UCSD-AML1 (cell line): Measurements from ENCODE around the gene WFIKKN1.

Source experiments
- DNase-seq: peaks from one replicate; lab custom pipeline; 2025; ENCODE audit not compliant: unreplicated experiment; lab: John Stamatoyannopoulos, UW

WFIKKN1 gene

DNA sequence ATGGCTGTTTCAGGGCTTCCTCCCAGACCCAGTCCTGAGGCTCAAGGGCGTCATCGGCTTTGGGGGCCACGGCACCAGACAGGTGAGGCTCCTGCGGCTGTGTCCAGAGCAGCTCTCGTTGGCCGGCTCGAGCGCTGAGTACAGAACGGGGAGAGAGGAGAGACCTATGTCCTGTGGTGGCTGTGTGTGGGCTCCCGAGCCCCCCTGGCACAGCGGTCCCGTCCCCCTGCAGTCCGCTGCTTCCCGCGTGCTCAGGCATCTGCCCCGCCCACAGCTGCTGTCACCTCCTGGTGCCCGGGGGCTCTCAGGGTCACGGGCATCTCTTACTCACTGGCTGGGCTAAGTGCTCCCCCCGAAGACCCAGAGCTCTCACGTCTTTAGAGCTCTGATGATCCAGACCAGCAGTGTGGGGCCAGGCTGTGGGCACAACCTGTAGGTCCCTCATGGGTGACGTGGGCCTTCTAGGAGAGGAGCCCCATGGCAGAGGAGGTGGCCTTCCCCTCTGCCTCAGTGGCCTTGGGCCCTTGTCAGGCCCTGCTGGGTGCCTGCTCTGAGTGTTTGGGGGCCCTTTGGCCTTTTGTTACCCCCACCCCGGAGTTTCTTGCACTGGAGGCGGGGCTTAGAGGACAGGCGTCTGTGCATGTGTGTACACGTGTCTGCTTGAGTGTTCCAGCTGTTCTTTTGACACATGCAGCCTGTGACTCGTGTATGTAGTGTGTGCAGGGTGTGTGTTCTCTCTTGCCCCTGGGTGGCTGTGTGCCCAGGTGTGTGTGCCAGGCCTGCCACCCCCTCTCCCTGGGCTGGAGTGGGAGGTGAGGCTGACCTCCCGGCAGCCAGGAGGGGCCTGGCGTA, 21.9 kb downstream of the WFIKKN1 start:
- no peak for DNase-seq

DNA sequence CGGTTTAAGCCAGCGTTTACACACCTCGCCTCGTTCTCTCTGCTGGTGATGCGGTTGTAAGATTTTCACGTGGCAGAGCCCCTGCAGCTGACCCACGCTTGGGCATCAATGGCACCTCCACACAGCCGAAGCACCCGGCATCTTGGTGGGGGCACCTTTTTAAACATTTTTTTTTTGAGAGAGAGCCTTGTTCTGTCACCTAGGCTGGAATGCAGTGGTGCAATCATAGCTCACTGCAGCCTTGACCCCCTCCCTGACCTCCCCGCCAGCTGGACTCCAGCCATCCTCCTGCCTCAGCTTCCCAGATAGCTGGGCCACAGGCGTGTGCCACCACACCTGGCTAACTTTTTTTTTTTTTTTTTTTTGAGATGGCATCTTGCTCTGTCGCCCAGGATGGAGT, 23.2 kb downstream of the WFIKKN1 start:
- DNase-seq = no peak

DNA sequence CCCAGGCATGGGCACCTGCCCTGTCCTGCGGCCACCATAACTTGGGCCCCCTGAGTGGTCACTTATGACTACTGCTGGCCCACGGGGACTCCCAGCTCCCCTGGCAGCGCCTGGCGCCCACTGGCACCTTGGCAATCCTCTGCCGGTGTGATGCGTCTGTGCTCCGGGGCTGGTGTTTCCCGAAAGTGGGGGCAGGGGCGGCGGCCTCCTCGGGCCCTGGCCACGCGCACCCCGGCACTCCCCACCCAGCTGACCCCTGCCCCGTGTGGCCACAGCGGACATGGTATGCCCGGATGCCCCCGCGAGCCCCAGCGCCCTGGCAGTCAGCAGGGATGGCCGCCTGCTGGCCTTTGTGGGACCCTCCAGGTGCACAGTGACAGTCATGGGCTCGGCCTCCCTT, 26.7 kb downstream of the WFIKKN1 start:
- no peak for DNase-seq

DNA sequence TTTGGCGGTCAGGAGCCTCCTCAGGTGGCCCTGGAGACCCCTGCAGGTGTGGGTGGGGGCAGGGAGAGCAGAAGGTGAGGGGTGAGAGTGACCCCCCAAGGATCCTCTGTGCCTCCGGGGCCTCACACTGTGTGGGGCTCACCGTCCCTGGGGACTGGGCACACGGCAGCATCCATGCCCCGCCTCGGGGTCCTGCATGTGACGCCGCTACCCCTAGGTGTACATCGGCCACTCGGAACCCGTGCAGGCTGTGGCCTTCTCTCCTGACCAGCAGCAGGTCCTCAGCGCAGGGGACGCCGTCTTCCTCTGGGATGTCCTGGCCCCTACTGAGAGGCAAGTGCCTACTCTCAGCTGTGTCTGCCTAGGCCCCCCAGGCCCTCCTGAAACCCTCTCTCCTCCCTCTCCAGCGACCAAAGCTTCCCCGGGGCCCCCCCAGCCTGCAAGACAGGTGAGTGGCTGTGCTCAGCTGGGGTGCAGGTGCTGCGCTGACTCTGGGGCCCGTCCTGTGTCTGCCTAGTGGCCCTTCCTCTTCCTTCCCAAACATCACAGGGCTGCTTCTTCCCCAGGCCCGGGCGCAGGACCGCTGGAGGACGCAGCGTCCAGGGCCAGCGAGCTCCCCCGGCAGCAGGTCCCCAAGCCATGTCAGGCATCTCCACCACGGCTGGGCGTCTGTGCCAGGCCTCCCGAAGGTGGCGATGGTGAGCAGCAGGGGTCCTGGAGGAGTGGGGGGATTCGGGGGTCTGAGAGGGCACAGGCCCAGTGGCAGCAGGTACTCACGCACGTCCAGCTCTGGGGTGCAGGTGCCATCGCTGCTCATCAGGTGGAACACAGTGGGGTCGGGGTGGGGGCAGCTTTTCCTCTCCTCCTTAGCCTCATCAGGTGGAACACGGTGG, 28.1 kb downstream of the WFIKKN1 start:
- DNase-seq = no peak

DNA sequence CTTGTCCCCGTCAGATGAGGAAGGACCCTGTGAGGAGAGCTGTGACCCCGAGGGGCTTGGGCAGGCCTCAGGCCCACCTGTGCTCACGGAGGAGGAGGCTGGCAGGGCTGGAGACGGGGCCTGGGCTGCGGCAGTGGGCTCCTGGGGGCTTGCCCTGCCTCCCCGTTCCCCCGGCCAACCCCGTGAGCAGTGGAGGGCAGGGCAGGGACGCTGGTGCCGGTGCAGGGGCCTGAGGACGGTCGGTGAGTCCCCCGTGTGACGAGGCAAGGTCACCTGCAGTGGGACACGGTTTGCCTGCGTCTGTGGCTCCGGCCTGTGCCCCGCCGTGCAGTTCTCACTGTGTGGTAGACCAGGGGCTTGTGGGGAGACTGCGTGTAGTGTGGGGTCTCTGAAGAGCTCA, 28.8 kb downstream of the WFIKKN1 start:
- DNase-seq = no peak

DNA sequence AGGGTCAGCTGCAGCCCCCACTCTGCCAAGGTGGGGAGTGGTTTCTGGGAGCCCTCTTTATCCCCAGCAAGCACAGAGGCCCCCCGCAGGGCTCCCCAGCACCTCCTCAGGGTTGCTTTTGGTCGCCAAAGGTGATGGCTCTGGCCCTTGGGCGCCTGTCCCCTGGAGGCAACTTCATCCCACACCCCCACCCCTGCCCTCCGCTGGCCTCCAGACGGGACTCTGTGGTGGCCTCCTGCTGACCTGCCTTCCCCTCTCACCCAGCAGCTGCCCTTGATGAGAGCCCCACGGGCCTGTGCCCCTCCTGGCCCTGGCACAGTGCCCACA, 29.3 kb downstream of the WFIKKN1 start:
- DNase-seq = no peak

DNA sequence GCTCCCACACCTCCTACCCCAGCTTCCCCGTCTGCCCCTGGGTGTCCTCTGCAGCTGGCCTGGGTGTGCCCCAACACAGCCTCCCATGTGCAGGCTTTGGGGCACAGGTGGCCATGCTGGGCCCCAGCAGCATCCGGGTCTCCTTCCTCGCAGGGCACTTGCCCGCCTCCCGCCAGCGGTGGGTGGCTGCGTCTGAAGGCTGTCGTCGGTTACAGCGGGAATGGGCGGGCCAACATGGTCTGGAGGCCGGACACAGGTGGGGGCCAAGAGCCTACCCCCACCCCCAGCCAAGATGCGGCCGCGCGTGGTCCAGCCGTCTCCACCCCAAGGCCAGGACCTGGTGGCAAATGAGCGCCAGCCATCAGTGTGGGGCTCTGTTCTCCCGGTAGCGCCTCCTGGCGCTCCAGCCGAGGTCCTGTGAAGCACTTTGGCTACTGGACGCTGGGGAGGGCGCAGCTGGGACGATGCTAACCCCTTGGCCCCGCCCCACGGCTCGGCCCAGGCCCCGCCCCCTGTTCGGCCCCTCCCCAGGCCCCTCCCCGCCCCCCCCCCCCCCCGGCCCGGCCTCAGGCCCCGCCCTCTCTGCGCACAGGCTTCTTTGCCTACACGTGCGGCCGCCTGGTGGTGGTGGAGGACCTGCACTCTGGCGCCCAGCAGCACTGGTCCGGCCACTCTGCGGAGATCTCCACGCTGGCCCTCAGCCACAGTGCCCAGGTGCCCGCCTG, 29.8 kb downstream of the WFIKKN1 start:
- peak; percentile 35 for DNase-seq

DNA sequence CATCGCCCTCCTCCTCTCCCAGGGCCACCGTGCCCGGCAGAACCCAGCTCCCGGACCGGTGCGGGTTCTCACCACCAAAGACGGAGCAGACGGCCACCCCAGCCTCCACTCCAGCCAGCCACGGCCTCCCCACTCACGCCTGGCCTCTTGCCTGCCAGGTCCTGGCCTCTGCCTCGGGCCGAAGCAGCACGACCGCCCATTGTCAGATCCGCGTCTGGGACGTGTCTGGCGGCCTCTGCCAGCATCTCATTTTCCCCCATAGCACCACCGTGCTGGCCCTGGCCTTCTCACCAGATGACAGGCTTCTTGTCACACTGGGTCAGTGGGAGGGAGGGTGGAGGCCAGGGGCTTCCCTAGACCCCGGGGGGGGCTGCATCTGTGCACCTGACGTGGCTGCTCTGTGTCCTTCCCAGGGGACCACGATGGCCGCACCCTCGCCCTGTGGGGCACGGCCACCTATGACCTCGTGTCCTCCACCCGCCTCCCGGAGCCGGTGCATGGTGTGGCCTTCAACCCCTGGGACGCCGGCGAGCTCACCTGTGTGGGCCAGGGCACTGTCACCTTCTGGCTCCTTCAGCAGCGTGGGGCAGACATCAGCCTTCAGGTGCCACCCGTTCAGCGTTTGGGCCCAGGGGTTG, 30.5 kb downstream of the WFIKKN1 start:
- DNase-seq = no peak

DNA sequence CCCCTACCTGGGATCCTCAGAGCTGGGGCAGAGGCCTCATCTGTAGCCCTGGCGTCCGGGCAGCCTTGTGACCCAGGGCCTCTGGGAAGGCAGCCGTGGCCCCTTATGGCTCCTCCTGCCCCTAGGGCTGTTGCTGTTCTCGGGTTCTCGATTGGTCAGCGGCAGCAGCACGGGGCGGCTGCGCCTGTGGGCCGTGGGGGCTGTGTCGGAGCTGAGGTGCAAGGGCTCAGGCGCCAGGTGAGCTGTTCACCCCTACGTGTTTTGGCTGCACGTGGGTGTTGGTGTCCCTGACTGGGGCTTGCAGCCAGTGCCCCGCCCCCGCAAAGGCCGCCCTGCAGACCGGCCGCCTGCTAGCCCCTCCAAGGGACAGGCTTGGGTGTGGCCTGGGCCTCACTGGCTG, 31.3 kb downstream of the WFIKKN1 start:
- DNase-seq = no peak

DNA sequence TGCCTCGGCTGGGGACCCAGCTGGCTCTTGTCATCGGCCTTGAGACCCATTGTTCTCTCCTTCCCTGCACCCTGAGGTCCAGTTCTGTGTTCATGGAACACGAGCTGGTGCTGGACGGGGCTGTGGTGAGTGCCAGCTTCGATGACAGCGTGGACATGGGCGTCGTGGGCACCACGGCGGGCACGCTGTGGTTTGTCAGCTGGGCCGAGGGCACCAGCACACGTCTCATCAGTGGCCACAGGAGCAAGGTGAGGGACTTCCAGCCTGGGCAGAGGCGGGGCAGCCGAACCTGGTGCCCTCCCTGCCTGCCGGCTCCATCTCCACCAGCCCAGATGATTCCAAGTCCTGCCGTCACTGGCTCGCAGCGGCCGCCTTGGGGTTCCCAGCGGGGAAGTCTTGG, 31.8 kb downstream of the WFIKKN1 start:
- DNase-seq = no peak

DNA sequence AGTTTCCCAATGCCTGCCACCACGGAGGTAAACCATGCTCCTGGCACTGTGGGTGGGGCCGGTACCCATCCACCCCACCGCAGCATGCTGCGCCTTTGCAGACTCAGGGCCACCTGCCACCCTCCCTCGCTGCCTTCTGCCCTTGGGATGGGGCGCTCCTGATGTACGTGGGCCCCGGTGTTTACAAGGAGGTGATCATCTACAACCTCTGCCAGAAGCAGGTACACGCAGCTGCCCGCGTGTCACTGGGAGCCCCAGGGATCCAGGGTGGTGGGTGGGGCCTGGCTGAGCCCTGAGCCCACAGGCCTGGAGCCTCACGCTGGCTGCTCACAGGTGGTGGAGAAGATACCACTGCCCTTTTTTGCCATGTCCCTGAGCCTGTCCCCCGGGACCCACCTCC, 35.8 kb downstream of the WFIKKN1 start:
- DNase-seq = no peak

DNA sequence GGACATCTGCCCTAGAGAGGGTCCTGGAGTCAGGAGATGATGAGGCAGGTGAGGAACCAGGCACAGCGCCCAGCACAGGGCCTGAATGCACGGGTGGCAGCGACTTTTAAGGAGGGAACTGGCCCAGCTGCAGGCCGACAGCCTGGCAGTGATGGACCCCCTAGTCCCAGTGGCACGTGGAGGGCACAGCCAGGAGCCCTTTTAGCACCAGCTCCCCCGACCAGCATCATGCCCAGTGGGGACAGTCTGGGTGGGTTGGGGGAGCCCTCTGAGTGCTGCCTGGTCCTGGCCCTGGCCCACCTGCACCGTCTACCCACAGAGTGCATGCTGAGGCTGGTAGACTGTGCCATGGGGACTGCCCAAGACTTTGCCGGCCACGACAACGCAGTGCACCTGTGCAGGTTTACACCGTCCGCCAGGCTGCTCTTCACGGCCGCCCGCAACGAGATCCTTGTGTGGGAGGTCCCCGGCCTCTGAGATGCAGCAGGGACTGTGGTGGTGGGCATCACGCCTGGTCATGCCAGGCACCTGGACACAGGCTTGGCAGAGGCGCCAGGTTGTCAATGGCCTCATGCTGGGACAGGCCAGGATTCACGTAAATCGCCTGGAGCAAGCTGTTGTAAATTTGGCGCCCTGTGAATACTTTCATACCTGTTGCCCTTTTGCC, 36.5 kb downstream of the WFIKKN1 start:
- DNase-seq = no peak

DNA sequence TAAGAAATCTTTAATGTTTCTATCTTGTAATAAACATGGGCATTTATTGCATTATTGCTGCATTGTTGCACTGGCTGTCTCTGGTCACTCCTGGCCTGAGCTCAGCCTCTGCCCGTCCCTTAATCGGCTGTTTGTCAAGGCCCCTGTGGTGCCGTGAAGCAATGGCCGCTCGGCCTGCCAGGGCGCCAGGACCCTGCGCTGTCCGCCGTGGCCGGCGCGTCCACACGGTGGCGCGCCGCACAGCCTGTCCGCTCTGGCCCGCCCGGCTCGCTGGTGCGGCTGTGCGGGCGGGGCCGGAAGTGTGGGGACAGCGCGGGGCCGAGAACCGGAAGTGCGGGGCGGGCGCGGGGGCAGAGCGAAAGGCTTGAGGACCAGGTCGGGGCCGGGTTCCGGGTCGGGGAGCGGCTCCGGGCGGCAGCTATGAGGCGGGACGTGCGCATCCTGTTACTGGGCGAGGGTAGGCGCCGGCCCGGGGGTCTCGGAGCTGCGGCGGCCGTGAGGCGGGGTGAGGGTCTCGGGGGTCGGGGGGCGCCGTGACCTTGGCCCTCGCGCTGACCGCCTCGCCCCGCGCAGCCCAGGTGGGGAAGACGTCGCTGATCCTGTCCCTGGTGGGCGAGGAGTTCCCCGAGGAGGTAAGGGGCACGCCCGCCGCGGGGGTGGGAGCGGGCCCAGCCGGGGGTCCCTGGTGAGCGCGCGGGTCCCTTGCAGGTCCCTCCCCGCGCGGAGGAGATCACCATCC, 37.2 kb downstream of the WFIKKN1 start, which contains the start of gene RHOT2:
Gene RHOT2 (plus strand): TSS at position 353 of the 739 bp plus-strand sequence. CDS start 68 bp downstream, at position 421.
- peak; percentile 96 for DNase-seq

DNA sequence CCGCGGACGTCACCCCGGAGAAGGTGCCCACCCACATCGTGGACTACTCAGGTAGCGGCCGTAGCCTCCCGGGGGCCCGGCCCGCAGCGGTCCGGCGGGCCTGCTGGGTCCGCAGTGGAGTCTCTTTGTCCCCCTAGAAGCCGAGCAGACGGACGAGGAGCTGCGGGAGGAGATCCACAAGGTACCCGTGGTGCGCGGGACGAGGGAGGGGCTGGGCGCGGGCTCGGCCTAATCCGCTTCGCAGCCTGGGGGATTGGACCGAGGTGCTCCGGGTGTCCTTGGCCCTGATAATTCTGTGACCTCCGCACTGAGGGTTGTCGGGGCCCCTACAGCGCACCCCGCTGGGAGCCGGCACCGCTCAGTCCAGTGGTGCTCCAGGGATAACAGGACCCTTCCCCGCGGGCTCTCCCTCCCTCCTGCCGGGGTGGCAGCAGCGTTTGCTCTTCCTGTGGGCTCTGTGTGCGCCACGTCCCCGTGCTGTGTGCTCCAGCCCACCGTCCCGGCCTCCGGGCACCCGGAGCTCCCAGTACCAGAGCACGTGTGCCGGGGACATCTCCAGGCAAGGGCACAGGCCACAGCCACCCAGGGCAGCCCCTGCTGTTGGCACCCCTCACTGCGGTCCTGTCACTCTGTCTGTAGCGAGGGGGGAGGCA, 37.9 kb downstream of the WFIKKN1 start:
- DNase-seq = no peak

DNA sequence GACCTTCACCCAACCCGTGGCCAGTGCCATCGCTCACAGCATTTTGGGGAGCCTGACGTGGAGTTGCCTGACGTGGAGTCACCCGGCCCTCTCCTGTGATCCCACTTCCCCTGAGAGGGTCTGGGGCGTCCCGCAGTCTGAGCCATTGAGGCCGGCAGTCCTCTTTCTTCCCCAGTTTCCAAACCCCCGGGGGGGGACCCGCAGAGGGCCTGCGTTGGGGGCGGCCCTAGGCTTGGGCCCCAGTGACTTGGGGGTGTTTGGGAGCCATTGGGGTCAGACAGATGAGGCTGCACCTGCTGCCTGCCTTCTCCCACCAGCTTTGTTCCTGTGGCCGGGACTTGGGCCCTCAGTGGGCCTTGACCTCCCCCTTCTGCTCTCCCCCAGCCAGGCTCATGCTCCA, 38.9 kb downstream of the WFIKKN1 start:
- no peak for DNase-seq

DNA sequence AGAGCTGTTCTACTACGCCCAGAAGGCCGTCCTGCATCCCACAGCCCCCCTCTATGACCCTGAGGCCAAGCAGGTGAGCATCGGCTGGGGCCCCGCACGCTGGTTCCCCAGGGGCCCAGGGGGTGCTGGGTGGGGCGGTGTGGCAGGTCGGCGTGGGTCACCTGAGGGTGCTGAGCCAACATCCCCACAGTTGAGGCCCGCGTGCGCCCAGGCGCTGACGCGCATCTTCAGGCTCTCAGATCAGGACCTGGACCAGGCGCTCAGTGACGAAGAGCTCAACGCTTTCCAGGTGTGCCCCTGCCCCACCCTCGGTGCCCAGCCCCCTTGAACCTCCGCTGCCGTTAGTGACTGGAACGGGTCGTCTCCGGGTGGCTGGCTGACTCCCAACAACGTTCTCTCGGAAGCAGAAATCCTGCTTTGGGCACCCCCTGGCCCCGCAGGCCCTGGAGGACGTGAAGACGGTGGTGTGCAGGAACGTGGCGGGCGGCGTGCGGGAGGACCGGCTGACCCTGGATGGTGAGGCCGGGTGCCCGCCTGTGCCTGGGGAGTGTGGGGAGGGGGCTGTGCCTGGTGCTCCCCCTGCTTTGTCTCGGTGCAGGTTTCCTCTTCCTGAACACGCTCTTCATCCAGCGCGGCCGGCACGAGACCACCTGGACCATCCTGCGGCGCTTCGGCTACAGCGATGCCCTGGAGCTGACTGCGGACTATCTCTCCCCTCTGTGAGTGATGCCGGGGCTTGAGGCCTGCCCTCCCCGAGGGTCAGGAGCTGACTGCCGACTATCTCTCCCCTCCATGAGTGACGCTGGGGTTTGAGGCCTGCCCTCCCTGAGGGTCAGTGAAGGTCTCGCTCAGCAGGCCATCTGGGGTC, 39.9 kb downstream of the WFIKKN1 start:
- no peak for DNase-seq

DNA sequence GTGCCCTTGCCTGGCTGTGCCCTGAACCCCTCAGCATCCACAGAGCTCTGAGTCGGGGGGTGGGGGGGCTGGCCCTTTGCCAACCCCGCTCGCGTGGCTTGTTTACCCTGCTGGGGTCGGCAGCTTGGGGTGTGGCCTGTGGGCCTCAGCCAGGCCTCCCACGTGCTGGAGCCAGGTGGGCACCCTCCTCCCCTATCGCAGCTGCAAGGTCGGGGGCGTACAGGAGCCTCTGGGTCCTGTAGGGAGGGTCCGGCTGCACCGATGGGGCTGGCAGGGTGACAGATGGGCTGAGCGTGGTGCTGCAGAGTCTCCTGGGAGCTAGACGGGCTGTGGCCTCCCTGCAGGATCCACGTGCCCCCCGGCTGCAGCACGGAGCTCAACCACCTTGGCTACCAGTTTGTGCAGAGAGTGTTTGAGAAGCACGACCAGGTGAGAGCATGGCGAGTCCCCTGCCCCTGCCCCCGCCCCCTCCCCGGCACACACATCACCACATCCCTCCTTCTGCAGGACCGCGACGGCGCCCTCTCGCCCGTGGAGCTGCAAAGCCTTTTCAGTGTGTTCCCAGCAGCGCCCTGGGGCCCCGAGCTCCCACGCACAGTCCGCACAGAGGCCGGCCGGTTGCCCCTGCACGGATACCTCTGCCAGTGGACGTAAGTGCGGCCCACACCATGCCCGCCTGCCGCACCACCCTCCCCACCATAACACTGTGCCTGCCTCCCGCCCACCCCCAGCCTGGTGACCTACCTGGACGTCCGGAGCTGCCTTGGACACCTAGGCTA, 40.8 kb downstream of the WFIKKN1 start:
- no peak for DNase-seq

DNA sequence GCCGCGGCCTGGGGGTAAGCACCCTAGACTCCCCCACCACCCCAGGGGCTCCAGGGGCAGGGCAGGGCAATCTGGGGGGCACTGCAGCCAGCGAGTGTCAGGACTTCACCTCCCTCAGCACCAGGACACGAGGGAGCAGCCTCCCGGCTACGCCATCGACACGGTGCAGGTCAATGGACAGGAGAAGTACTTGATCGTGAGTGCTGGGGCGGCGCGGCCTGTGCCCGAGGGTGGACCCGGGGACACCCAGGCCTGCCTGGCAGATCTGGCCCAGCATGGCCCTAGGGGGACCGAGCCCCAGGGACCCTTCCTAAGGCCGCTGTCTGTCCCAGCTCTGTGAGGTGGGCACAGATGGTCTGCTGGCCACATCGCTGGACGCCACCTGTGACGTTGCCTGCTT, 41.6 kb downstream of the WFIKKN1 start:
- no peak for DNase-seq
